Osteoblast (primary cell): ENCODE measurements around the gene PIGM. TPM values are rescaled to one million over a fixed set of nuclear protein-coding genes. Genes with fewer than 3 reads are reported as not detected.

Source experiments
- DNase-seq: peaks from one replicate; pipeline ENCODE4 v3.0.0; 2011; ENCODE audit warnings: low spot score, mixed read lengths; ENCODE audit not compliant: insufficient read length; ENCODE audit errors: missing footprints
- H2AFZ ChIP-seq: 2 replicates; pipeline ENCODE4 v1.6.0; 2011; ENCODE audit warnings: mild to moderate bottlenecking, low read length
- H3K27ac ChIP-seq: 2 replicates; pipeline ENCODE4 v1.5.1; 2011; ENCODE audit warnings: mild to moderate bottlenecking, low read depth, low read length, moderate library complexity
- H3K27me3 ChIP-seq: 2 replicates; pipeline ENCODE4 v1.6.0; 2012; ENCODE audit warnings: mild to moderate bottlenecking, control low read depth, inconsistent platforms, low read length, moderate library complexity; ENCODE audit not compliant: insufficient read depth
- H3K36me3 ChIP-seq: 2 replicates; pipeline ENCODE4 v1.5.1; 2011; ENCODE audit warnings: mild to moderate bottlenecking, low read length, control low read depth, moderate library complexity; ENCODE audit not compliant: insufficient read depth
- H3K4me1 ChIP-seq: 2 replicates; pipeline ENCODE4 v1.5.1; 2011; ENCODE audit warnings: mild to moderate bottlenecking, low read length, control low read depth, moderate library complexity; ENCODE audit not compliant: insufficient read depth
- H3K4me2 ChIP-seq: 2 replicates; pipeline ENCODE4 v1.6.0; 2011; ENCODE audit warnings: mild to moderate bottlenecking, low read length; ENCODE audit not compliant: insufficient read depth
- H3K4me3 ChIP-seq: fragments of 200-600 bp; sonication (generic); 3 replicates; pipeline ENCODE4 v1.5.1; 2012; ENCODE audit warnings: mild to moderate bottlenecking, low read length, inconsistent platforms; ENCODE audit not compliant: insufficient read depth
- H3K79me2 ChIP-seq: 2 replicates; pipeline ENCODE4 v1.6.0; 2012; ENCODE audit warnings: mild to moderate bottlenecking, low read length, control low read depth, inconsistent platforms; ENCODE audit not compliant: insufficient read depth
- H3K9me3 ChIP-seq: 2 replicates; pipeline ENCODE4 v1.5.1; 2011; ENCODE audit warnings: low read depth, low read length, control low read depth
- H4K20me1 ChIP-seq: 2 replicates; pipeline ENCODE4 v1.6.0; 2012; ENCODE audit warnings: mild to moderate bottlenecking, low read length, control low read depth; ENCODE audit not compliant: insufficient read depth
- CTCF ChIP-seq: IDR thresholded peaks from 2 replicates; pipeline ENCODE4 v1.5.1; 2011; ENCODE audit warnings: mild to moderate bottlenecking, low read depth, low read length, moderate library complexity; ENCODE audit errors: extremely low read depth
- total RNA-seq: library from RNA; depleted of rRNA; stranded (reverse); fragments of >200 nt; gene quantifications from 2 replicates; pipeline ENCODE4 v1.2.3, GENCODE V29; 2012

PIGM gene
- total RNA-seq, 1 donor = 7.2 TPM

- no peak for TF ChIP-seq CTCF
- Histone ChIP-seq H3K27ac (no peak overlapping the region), H4K20me1 (no peaks in the 10 kb centered on the region), H3K9me3 (no peaks in the 10 kb centered on the region), H2AFZ (no peak overlapping the region), H3K4me3 (no peak overlapping the region), H3K79me2 (no peaks in the 10 kb centered on the region), H3K27me3 (no peaks in the 10 kb centered on the region), H3K4me1 (no peaks in the 10 kb centered on the region), H3K4me2 (no peak overlapping the region), H3K36me3 (peaks cover 5% of the 10 kb centered on the region)
- DNase-seq = no peak
Observed at GRCh38 chr1:159979257-159979656, 52.5 kb downstream of the PIGM start.

GRCh38 chr1:159978107-159978398, 53.7 kb downstream of the PIGM start:
- Histone ChIP-seq H3K9me3 (no peaks in the 10 kb centered on the region), H3K4me1 (no peaks in the 10 kb centered on the region), H4K20me1 (no peaks in the 10 kb centered on the region), H3K79me2 (no peaks in the 10 kb centered on the region), H3K36me3 (peaks cover 5% of the 10 kb centered on the region), H3K4me3 (no peak overlapping the region), H2AFZ (no peak overlapping the region), H3K27me3 (no peaks in the 10 kb centered on the region), H3K27ac (no peak overlapping the region), H3K4me2 (no peak overlapping the region)
- no peak for TF ChIP-seq CTCF
- no peak for DNase-seq

- DNase-seq = no peak
- H3K27me3 ChIP-seq = no peaks in the 10 kb centered on the region
- no peaks in the 10 kb centered on the region for H3K9me3 ChIP-seq
- H3K27ac ChIP-seq = no peak overlapping the region
- H3K36me3 ChIP-seq = peaks cover 5% of the 10 kb centered on the region
- H2AFZ ChIP-seq = no peak overlapping the region
- no peaks in the 10 kb centered on the region for H3K79me2 ChIP-seq
- H3K4me3 ChIP-seq = no peak overlapping the region
- no peak for TF ChIP-seq CTCF
- no peaks in the 10 kb centered on the region for H3K4me1 ChIP-seq
- no peaks in the 10 kb centered on the region for H4K20me1 ChIP-seq
- no peak overlapping the region for H3K4me2 ChIP-seq
Observed at GRCh38 chr1:159977364-159978106, 54.3 kb downstream of the PIGM start.

Other genes with a start within 250 kb of the PIGM start
- gene FCRL6, start 229.6 kb downstream of the PIGM start, total RNA-seq = not detected in 2 replicates
- gene SLAMF8, start 205.1 kb downstream of the PIGM start, total RNA-seq = under 0.01 and 0.36 TPM in 2 replicates
- gene VSIG8, start 169.3 kb downstream of the PIGM start, total RNA-seq = not detected in 2 replicates
- gene CFAP45, start 131.8 kb downstream of the PIGM start, total RNA-seq = 0.29 and 0.36 TPM in 2 replicates
- gene TAGLN2, start 106.5 kb downstream of the PIGM start, total RNA-seq = 156 and 159 TPM in 2 replicates
- gene IGSF9, start 86.4 kb downstream of the PIGM start, total RNA-seq = under 0.01 TPM in 2 replicates
- gene SLAMF9, start 77.8 kb downstream of the PIGM start, total RNA-seq = not detected in 2 replicates
- gene KCNJ10, start 38.2 kb upstream of the PIGM start, total RNA-seq = not detected in 2 replicates
- gene KCNJ9, start 49.5 kb upstream of the PIGM start, total RNA-seq = not detected in 2 replicates
- 18.0 and 19.9 TPM in 2 replicates for gene IGSF8, start 66.6 kb upstream of the PIGM start, total RNA-seq
- gene ATP1A2, start 83.8 kb upstream of the PIGM start, total RNA-seq = 0.72 and 1.2 TPM in 2 replicates
- gene ATP1A4, start 119.6 kb upstream of the PIGM start, total RNA-seq = not detected in 2 replicates
- 0.29 and 0.36 TPM in 2 replicates for gene CASQ1, start 158.6 kb upstream of the PIGM start, total RNA-seq
- gene PEA15, start 173.4 kb upstream of the PIGM start, total RNA-seq = 200 and 217 TPM in 2 replicates
- gene DCAF8, start 230.6 kb upstream of the PIGM start, total RNA-seq = 107 and 112 TPM in 2 replicates